HUES48 (cell line): ENCODE data around the gene CASZ1.

ENCODE experiments used
- H3K27ac ChIP-seq: one replicate; pipeline ENCODE4 v1.7.0; 2013; ENCODE audit warnings: low read depth, low read length, inconsistent platforms
- H3K27me3 ChIP-seq: 2 replicates; pipeline ENCODE4 v1.6.1; 2013; ENCODE audit warnings: mild to moderate bottlenecking, low read length; ENCODE audit not compliant: control insufficient read depth, insufficient read depth
- H3K36me3 ChIP-seq: 2 replicates; pipeline ENCODE4 v1.6.1; 2013; ENCODE audit warnings: low read length; ENCODE audit not compliant: control insufficient read depth, insufficient read depth
- H3K4me1 ChIP-seq: 2 replicates; pipeline ENCODE4 v1.6.1; 2013; ENCODE audit warnings: mild to moderate bottlenecking, low read length; ENCODE audit not compliant: control insufficient read depth, insufficient read depth
- H3K4me3 ChIP-seq: 2 replicates; pipeline ENCODE4 v1.5.1; 2013; ENCODE audit warnings: mild to moderate bottlenecking, low read depth, low read length
- H3K9ac ChIP-seq: 2 replicates; pipeline ENCODE4 v1.6.1; 2013; ENCODE audit warnings: mild to moderate bottlenecking, low read depth, low read length, moderate library complexity
- H3K9me3 ChIP-seq: 2 replicates; pipeline ENCODE4 v1.6.1; 2013; ENCODE audit warnings: low read length; ENCODE audit not compliant: control insufficient read depth, insufficient read depth

The CASZ1 gene

DNA sequence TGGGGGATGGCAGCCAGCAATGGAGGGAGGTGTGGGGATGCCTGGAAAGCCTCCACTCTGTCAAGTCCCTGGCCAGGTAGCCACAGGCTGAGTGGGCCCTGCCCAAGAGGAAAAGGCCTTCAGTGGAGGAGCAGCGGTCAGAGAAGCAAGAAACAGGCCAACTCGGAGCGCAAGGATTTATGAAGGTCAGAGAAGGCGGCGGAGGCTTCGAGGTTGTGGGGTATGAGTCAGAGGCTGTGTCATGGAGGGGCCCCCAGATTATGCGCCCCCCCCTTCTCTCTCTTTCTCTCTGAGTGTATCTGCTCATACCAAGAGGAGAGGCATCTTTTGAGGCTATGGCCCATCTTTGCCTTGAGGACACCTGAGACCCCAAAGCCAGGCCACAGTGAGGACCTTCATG is 99.5 kb downstream of the CASZ1 start:
- H3K27ac ChIP-seq, result no peak overlapping the region
- H3K4me1 ChIP-seq, result 0 out of 2 replicates have a peak, but pooled peaks cover 12% of the 10 kb centered on the region
- no peak overlapping the region for H3K9ac ChIP-seq
- no peaks in the 10 kb centered on the region for H3K9me3 ChIP-seq
- no peaks in the 10 kb centered on the region for H3K36me3 ChIP-seq
- no peak overlapping the region for H3K4me3 ChIP-seq
- peaks cover 18% of the 10 kb centered on the region for H3K27me3 ChIP-seq

DNA sequence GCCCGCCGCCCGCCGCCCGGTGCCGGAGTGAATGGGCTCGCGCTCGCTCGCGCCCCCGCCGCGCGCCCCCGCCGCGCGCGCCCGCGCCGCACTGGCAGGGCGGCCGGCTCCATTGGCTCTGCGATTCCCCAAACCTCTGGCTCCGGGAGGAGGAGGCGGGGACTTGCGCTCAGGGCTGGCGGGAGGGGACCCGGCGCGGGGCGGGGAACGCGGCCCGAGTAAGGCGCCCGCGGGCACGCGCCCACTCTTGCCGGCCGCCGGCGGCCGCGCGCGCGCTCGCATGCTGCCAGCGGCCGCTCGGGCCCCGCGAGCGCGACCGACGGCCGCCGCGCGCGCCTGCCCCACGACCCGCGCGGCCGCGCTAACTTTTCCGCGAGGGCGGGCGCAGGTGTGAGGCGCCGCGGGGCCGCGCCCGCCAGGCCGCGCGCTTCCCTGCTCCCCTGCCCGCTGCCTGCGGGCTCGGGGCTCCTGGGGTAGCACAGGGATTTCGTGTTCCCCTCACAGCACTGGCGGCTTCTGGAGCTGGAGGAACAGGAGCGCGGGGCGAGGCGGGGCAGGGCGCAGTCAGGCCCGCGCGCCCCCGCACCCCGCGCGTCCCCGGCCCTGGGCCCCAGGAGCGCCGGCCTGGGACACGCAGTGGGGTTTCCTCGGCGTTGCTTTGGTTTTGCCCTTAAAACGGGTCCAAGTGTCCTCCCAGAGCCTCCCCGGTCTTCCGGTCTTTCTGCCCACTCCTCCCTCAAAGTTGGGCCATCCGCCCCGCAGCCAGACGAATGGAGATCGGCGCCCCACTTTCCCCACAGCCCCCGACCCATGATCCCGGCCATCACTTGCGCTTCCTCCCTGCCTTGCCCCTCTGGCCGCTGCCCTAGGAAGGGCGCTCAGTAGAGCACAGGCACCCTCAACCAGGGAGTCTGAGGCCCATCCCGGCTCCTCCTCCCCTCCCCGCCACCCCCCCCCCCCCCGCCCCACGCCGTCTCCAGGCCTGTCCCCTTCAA is 101.5 kb downstream of the CASZ1 start:
- Histone ChIP-seq H3K27me3 (peaks cover 18% of the 10 kb centered on the region), H3K9me3 (no peaks in the 10 kb centered on the region), H3K36me3 (no peaks in the 10 kb centered on the region), H3K9ac (no peak overlapping the region), H3K4me3 (peak overlapping the region; percentile 62), H3K27ac (no peak overlapping the region), H3K4me1 (0 out of 2 replicates have a peak, but pooled peaks cover 12% of the 10 kb centered on the region)

DNA sequence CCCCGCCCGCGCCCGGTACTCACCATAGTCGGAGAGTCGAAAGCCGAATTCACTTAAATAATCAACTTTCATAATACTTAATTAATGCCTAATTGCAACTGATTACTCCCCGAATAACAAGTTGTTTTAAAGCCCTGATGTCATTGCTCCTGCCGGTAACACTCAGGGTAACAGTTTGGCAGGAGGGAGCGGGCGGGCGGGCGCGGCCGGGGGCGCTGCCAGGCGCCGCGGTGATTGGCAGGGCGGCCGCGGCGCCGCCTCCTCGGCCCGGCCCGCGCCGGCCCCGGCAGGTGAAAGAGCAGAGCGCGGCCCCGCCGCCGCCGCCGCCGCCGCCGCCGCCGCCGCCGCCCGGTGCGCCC is 102.2 kb downstream of the CASZ1 start:
- Histone ChIP-seq H3K27me3 (peaks cover 18% of the 10 kb centered on the region), H3K36me3 (no peaks in the 10 kb centered on the region), H3K4me1 (0 out of 2 replicates have a peak, but pooled peaks cover 7% of the 10 kb centered on the region), H3K9ac (no peak overlapping the region), H3K4me3 (peak overlapping the region; percentile 69), H3K9me3 (no peaks in the 10 kb centered on the region), H3K27ac (no peak overlapping the region)

DNA sequence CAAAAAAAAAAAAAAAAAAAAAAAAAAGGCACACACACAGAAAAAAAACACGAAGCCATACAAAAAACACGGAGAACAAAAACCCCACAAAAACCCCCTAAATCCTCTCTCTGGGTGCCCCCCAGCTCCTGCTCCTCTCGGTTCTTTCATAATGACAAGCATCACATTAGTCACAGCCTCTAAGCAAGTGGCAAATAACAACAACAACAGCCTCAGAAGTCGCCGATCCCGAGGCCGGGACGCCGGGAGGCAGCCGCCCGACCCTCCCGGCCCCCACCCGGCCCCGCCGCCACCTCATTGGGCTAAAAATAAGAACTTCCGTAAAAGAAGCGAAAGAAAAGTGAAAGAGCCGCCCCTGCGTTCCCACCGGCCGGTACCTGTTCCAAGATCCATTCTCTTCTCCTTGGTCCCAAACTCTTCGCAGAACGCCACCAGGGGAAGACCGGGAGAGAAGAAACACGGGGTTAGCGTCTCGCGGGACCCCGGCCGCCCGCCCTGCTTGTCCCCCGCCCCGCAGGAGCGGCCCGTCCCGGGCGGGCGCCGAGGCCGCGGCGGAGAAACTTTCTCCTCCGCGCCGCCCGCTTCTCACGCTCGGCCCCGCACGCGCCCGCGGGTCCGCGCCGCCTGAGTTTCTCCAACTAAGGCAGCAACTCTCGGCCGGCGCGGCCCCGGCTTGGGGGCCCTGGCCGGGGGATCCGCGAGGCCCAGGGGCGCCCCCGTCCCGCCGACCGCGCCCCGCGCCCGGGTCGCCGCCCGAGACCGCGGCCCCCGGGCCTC is 102.8 kb downstream of the CASZ1 start:
- Histone ChIP-seq H3K4me3 (peak overlapping the region; percentile 69), H3K9me3 (no peaks in the 10 kb centered on the region), H3K27ac (no peak overlapping the region), H3K4me1 (0 out of 2 replicates have a peak, but pooled peaks cover 2% of the 10 kb centered on the region), H3K36me3 (no peaks in the 10 kb centered on the region), H3K9ac (no peak overlapping the region), H3K27me3 (peaks cover 17% of the 10 kb centered on the region)

DNA sequence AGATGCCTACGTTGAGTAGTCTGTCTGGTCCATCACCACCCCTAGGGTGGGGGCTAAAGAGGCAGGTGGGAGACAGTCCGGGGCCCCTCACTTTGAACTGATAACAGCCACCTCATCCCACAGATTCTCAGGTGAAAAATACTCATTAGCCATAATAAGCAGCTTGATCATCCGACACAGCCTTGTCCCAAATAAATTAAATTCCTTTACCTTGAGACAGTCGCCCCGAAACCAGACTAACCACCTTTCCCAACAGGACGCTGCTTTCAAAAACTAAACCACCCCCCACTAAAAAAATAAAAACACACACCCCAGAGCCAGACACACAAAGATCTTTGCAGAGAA is 103.3 kb downstream of the CASZ1 start:
- Histone ChIP-seq H3K4me3 (peak overlapping the region; percentile 69), H3K27me3 (peaks cover 15% of the 10 kb centered on the region), H3K27ac (no peak overlapping the region), H3K36me3 (no peaks in the 10 kb centered on the region), H3K9ac (no peak overlapping the region), H3K4me1 (no peaks in the 10 kb centered on the region), H3K9me3 (no peaks in the 10 kb centered on the region)

DNA sequence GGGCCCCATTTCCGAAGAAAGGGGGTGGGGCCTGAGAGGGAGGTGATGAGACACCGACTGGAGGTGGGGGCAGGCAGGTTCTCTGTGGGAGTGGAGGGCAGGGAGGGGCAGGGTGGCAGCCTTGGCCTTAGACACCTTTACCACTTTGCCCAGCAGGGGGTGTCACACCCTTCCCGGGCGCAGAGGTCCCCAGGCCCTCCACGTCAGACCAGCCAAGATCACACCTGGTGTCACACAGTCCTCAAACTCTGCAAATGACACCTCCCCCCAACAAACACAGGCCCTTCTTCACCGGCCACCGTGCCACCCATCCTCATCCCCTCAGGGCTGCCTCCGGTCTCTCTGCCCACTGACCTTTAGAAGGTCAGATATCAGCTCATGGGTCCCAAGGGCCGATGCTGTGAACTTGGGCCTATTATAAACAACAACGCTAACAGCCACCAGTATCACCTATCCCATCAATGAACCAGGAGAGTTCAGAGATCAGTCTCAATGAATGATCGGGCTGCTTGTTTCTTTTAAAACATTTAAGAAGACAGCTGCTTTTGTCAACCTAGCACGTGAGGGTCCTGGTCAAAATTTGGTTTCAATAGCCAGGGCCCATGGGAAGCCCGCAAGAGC is 103.9 kb downstream of the CASZ1 start:
- Histone ChIP-seq H3K36me3 (no peaks in the 10 kb centered on the region), H3K9me3 (no peaks in the 10 kb centered on the region), H3K4me3 (no peak overlapping the region), H3K4me1 (no peaks in the 10 kb centered on the region), H3K27ac (no peak overlapping the region), H3K27me3 (peaks cover 15% of the 10 kb centered on the region), H3K9ac (no peak overlapping the region)

DNA sequence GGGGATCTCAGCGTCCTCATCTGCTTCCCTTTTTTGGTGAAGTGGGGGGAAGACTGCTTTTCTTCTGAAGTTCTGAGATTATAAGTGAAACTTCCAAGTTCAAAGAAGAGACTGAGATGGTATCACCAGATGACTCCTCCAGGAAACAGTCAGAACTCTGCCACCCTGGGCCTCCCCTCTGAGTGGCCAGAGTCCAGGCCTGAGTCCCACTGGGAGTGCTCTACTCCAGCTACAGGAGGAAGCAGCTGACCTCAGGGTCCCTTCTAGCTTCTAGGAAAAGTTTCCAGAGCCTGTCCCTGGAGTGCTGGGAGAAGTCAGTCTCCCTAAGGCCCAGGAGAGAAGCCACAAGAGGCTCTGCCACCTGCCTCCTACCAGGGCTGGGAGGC is 104.7 kb downstream of the CASZ1 start:
- Histone ChIP-seq H3K36me3 (no peaks in the 10 kb centered on the region), H3K9me3 (no peaks in the 10 kb centered on the region), H3K9ac (no peak overlapping the region), H3K27me3 (peaks cover 15% of the 10 kb centered on the region), H3K27ac (no peak overlapping the region), H3K4me1 (no peaks in the 10 kb centered on the region), H3K4me3 (no peak overlapping the region)

DNA sequence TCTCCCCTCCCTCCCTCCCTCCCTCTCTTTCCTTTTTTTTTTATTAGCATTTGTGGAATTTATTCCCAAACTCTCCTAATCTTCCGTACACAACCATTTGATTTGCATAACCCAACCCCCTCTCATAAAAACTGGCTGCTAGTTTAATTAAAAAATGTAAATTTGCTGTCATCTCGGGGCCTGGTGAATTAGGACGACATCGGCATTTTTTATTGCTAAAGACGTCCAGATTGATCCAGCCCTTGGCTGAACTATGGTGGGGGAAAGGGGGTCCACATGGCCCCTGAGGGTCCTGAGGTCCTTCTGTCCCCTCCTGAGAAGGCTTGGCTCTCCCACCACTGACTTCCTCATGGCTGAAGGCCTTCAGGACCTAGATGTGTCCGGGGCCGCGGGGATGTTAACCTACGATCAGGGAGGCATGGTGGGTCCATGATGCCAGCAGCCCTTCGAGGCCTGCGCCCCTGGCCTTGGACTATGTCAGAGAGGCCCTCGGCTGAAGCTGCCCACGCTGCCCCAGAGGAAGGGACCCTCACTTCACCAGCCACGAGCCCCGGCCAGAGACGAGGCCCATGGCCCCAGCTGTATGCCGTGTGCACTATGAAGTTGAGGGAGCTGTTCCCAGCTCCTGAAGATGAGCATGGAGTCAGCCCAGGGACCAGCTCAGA is 105.2 kb downstream of the CASZ1 start:
- Histone ChIP-seq H3K9me3 (no peaks in the 10 kb centered on the region), H3K27ac (no peak overlapping the region), H3K9ac (no peak overlapping the region), H3K4me3 (no peak overlapping the region), H3K27me3 (peaks cover 12% of the 10 kb centered on the region), H3K4me1 (no peaks in the 10 kb centered on the region), H3K36me3 (no peaks in the 10 kb centered on the region)

DNA sequence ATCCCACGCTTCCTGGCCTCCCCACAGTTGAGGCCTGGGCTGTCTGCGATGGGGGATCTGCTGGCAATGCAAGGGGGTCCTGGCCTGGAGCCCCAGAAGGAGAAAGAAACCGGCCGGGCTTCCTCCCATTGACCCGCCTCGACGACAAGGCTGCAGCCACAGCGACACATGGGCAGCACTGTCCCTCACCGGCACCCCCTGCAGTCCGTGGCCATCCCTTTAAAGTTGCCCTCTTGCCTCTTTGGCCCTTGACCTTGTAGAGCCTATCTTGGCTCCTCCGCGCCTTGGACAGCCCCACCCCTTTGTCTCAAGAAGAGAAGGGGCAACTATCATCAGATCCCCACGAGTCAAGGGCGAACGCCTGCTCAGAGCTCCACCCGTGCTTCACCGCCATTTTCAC is 106.0 kb downstream of the CASZ1 start:
- Histone ChIP-seq H3K36me3 (no peaks in the 10 kb centered on the region), H3K4me3 (no peak overlapping the region), H3K9me3 (no peaks in the 10 kb centered on the region), H3K27me3 (peaks cover 5% of the 10 kb centered on the region), H3K9ac (no peak overlapping the region), H3K27ac (no peak overlapping the region), H3K4me1 (no peaks in the 10 kb centered on the region)

DNA sequence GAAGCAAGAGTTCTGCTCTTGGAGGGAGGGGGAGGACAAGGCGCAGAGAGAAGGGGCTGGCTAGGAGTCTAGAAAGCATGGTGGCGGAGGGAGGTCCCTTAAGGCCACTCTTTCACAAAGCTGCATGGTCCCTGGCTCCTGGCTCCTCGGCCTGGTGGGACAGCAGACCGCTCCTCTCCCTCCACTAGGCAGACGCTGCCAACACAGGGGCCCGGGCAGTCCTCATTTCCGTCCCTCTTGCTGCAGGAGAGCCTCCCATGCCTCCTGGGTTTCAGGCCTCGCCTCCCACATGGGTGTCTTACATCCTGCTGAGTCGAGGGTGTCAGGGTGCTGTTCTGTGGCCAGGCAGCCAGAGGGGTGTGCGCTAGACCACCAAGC is 108.0 kb downstream of the CASZ1 start:
- Histone ChIP-seq H3K9me3 (no peaks in the 10 kb centered on the region), H3K4me1 (no peaks in the 10 kb centered on the region), H3K36me3 (no peaks in the 10 kb centered on the region), H3K27me3 (peaks cover 4% of the 10 kb centered on the region), H3K4me3 (no peak overlapping the region), H3K27ac (no peak overlapping the region), H3K9ac (no peak overlapping the region)
